WI38 (cell line): ENCODE data around the gene STAB1.
A peak's percentile ranks its signal among the peaks of the same experiment; 100 is the strongest.

ENCODE experiments used
- H3K4me3 ChIP-seq: 2 replicates; pipeline ENCODE4 v1.5.1; 2011; ENCODE audit warnings: low read depth, mild to moderate bottlenecking, control low read depth, low read length
- TF ChIP-seq, protein P1 (sequence below): IDR thresholded peaks from 2 replicates; pipeline ENCODE4 v1.5.1; 2012; ENCODE audit warnings: low read depth, mild to moderate bottlenecking, control low read depth, low read length

Gene STAB1

GRCh38 chr3:52532838-52533622 lies 37.9 kb downstream of the STAB1 start:
- TF ChIP-seq, protein P1, sequence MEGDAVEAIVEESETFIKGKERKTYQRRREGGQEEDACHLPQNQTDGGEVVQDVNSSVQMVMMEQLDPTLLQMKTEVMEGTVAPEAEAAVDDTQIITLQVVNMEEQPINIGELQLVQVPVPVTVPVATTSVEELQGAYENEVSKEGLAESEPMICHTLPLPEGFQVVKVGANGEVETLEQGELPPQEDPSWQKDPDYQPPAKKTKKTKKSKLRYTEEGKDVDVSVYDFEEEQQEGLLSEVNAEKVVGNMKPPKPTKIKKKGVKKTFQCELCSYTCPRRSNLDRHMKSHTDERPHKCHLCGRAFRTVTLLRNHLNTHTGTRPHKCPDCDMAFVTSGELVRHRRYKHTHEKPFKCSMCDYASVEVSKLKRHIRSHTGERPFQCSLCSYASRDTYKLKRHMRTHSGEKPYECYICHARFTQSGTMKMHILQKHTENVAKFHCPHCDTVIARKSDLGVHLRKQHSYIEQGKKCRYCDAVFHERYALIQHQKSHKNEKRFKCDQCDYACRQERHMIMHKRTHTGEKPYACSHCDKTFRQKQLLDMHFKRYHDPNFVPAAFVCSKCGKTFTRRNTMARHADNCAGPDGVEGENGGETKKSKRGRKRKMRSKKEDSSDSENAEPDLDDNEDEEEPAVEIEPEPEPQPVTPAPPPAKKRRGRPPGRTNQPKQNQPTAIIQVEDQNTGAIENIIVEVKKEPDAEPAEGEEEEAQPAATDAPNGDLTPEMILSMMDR = no peak
- H3K4me3 ChIP-seq = peak overlapping the region; percentile 73

DNA sequence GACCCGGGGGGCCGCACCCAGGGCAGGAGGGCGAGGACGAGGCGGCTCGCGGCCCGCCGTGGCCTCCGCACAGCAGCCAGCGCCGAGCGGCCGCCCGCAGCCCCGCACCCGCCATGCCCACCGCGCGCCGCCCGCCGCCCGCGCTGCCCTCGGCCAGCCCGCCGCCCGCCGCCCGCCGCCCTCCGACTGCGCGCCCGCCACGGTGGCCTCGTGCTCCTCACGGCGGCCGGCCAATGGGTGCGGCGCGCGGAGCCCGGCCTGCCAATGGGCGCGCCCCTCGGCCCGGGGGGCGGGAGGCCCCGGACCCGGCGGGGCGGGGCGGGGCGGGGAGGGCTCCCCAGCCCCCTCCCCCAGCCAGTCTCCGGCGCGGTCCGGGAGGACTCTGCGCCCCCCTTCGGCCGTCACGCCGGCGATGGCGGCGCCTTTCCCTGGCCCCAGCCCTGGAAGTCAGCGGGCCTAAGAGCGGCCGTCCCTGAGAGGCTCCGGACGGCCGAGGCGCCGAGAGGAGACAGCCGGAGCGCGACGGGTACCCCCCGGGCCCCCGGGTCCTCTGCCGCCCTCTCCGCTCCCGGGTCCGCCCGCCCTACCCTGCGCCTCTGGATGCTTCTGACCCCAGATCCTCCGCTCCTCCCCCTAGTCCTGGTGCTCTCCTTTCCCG lies 38.6 kb downstream of the STAB1 start, which contains the start of gene NT5DC2:
Gene NT5DC2, minus strand, starts transcription at position 235 of the 658 bp plus-strand sequence. Its CDS starts 120 bp downstream, at position 115.
- H3K4me3 ChIP-seq = peak within 1 kb of the TSS; percentile 73
- TF ChIP-seq, protein P1 = no peak

- H3K4me3 ChIP-seq = peak overlapping the region; percentile 62
- TF ChIP-seq, protein P1 = no peak
Observed at GRCh38 chr3:52534281-52535183, 39.4 kb downstream of the STAB1 start.

- TF ChIP-seq, protein P1 = no peak
- H3K4me3 ChIP-seq = no peak overlapping the region; the same call in 1 of the 2 replicates
Observed at GRCh38 chr3:52535411-52536111, 40.4 kb downstream of the STAB1 start.

DNA sequence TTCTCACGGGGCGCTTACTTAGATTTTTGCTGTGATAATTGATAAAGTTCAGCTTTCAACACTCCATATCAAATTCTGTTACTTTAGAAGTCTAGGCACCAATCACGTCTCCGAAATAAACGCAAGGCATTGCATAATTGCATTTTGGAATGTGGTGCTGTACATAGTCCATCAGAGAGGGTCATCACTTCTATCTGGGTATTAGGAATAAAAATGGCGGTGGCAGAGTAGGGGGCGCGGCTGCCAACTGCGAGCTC lies 40.9 kb downstream of the STAB1 start:
- TF ChIP-seq, protein P1 = no peak
- H3K4me3 ChIP-seq = peak overlapping the region; percentile 20; the same call in 1 of the 2 replicates

GRCh38 chr3:52536369-52537164 lies 41.4 kb downstream of the STAB1 start, which contains the start of gene UQCC5:
Gene UQCC5, plus strand, starts transcription at chr3:52536605. Its CDS starts 151 bp downstream, at chr3:52536756.
- peak within 1 kb of the TSS; percentile 88 for H3K4me3 ChIP-seq
- TF ChIP-seq, protein P1 = no peak
